ENCODE data around the gene PRAMEF1. TPM values are rescaled to one million over a fixed set of nuclear protein-coding genes. Genes with fewer than 3 reads are reported as not detected.

The PRAMEF1 gene
- total RNA-seq, 1 donor from 2014 or later, result not detected

GRCh38 chr1:12754738-12755137 lies 36.5 kb upstream of the PRAMEF1 start:
- H3K4me1 Mint-ChIP-seq, result no peaks in the 10 kb centered on the region
- H3K27ac Mint-ChIP-seq, result no peak overlapping the region
- H3K9me3 Mint-ChIP-seq, result peaks cover 12% of the 10 kb centered on the region
- intact Hi-C loops (cut with micrococcal nuclease), result no loop called here
- no peaks in the 10 kb centered on the region for H3K36me3 Mint-ChIP-seq (ENCODE audit: low read depth)
- ChIA-PET POLR2A (no interaction called here), CTCF (no interaction called here)
- ATAC-seq (ENCODE audit: low read depth) (no peak), DNase-seq (no peak)
- no peak overlapping the region for H3K4me3 Mint-ChIP-seq
- TF ChIP-seq CTCF (IDR thresholded peaks at IDR 0.05), result no peak
- H3K27me3 Mint-ChIP-seq, result peaks cover 9% of the 10 kb centered on the region

GRCh38 chr1:12756273-12756672 lies 34.9 kb upstream of the PRAMEF1 start:
- Mint-ChIP-seq H3K4me3 (no peak overlapping the region), H3K36me3 (ENCODE audit: low read depth) (no peaks in the 10 kb centered on the region), H3K9me3 (no peaks in the 10 kb centered on the region), H3K27me3 (peaks cover 12% of the 10 kb centered on the region), H3K27ac (no peak overlapping the region), H3K4me1 (no peaks in the 10 kb centered on the region)
- CTCF ChIA-PET, result no interaction called here
- TF ChIP-seq CTCF (IDR thresholded peaks at IDR 0.05), result no peak
- intact Hi-C loops (cut with micrococcal nuclease), result no loop called here
- DNase-seq, result no peak
- POLR2A ChIA-PET, result no interaction called here
- no peak for ATAC-seq (ENCODE audit: low read depth)

GRCh38 chr1:12756768-12757413 lies 34.3 kb upstream of the PRAMEF1 start:
- Mint-ChIP-seq H3K27me3 (peaks cover 12% of the 10 kb centered on the region), H3K4me1 (no peaks in the 10 kb centered on the region), H3K9me3 (no peaks in the 10 kb centered on the region), H3K27ac (no peak overlapping the region), H3K36me3 (ENCODE audit: low read depth) (no peaks in the 10 kb centered on the region), H3K4me3 (no peak overlapping the region)
- CTCF ChIA-PET, result no interaction called here
- no peak for ATAC-seq (ENCODE audit: low read depth)
- TF ChIP-seq CTCF (IDR thresholded peaks at IDR 0.05), result no peak
- no peak for DNase-seq
- POLR2A ChIA-PET, result no interaction called here
- intact Hi-C loops (cut with micrococcal nuclease), result no loop called here

GRCh38 chr1:12757836-12758235 lies 33.4 kb upstream of the PRAMEF1 start:
- ATAC-seq (ENCODE audit: low read depth), result no peak
- H3K27me3 Mint-ChIP-seq, result peaks cover 12% of the 10 kb centered on the region
- no peaks in the 10 kb centered on the region for H3K9me3 Mint-ChIP-seq
- POLR2A ChIA-PET, result no interaction called here
- DNase-seq, result no peak
- no peaks in the 10 kb centered on the region for H3K4me1 Mint-ChIP-seq
- H3K36me3 Mint-ChIP-seq (ENCODE audit: low read depth), result no peaks in the 10 kb centered on the region
- CTCF ChIA-PET, result no interaction called here
- H3K4me3 Mint-ChIP-seq, result no peak overlapping the region
- intact Hi-C loops (cut with micrococcal nuclease), result no loop called here
- TF ChIP-seq CTCF (IDR thresholded peaks at IDR 0.05), result no peak
- no peak overlapping the region for H3K27ac Mint-ChIP-seq

- CTCF ChIA-PET, result interaction anchor here (1.4 kb wide), 1 partner anchor 16 kb away, joined by 3 read pairs; no protein-coding TSS in a partner anchor
- ATAC-seq (ENCODE audit: low read depth) (no peak), DNase-seq (no peak)
- no peaks in the 10 kb centered on the region for H3K9me3 Mint-ChIP-seq
- no peak overlapping the region for H3K27ac Mint-ChIP-seq
- no peaks in the 10 kb centered on the region for H3K36me3 Mint-ChIP-seq (ENCODE audit: low read depth)
- no peaks in the 10 kb centered on the region for H3K4me1 Mint-ChIP-seq
- peaks cover 9% of the 10 kb centered on the region for H3K27me3 Mint-ChIP-seq
- no peak overlapping the region for H3K4me3 Mint-ChIP-seq
- intact Hi-C loops (cut with micrococcal nuclease), result no loop called here
- TF ChIP-seq CTCF (IDR thresholded peaks at IDR 0.05), result no peak
- POLR2A ChIA-PET, result no interaction called here
Observed at GRCh38 chr1:12760256-12760795, 30.9 kb upstream of the PRAMEF1 start.
